Panc1 (cell line): ENCODE data around the gene EDN2. TPM values are rescaled to one million over a fixed set of nuclear protein-coding genes. Genes with fewer than 3 reads are reported as not detected.

ENCODE experiments used
- ATAC-seq: fragments of 200-7000 bp; cut with Tn5 transposase; 2 replicates; pipeline ENCODE4 v1.9.1; 2020; ENCODE audit warnings: mild to moderate bottlenecking, moderate library complexity
- BruUV-seq: library from RNA; stranded (reverse); fragments of 400-500 nt; replicated peaks from 2 replicates; lab custom pipeline; 2021; lab: Mats Ljungman, UMichigan
- CTCF ChIA-PET: fragments of 300-600 bp; sonication (Branson Sonifier 250); formaldehyde crosslinking; loops from one replicate; lab custom pipeline; 2022; ENCODE audit warnings: antibody characterized with exemption; lab: Charles Lee
- POLR2A ChIA-PET: fragments of 300-600 bp; sonication (Branson Sonifier 250); formaldehyde crosslinking; loops from one replicate; lab custom pipeline; 2022; ENCODE audit warnings: antibody characterized with exemption; lab: Charles Lee
- DNase-seq: peaks from one replicate; pipeline ENCODE4 v3.0.0-alpha.2; 2010; ENCODE audit warnings: low read depth, low spot score
- H3K27ac ChIP-seq: 2 replicates; pipeline ENCODE4 v1.5.1; 2011; ENCODE audit warnings: mild to moderate bottlenecking, low read length, inconsistent platforms
- H3K27me3 ChIP-seq: fragments of 200-500 bp; sonication (Bioruptor generic); 2 replicates; pipeline ENCODE4 v1.6.0; 2014; ENCODE audit warnings: low read length, inconsistent platforms; ENCODE audit not compliant: control insufficient read depth, insufficient read depth
- H3K36me3 ChIP-seq: fragments of 200-500 bp; sonication (Bioruptor generic); 2 replicates; pipeline ENCODE4 v1.5.1; 2014; ENCODE audit warnings: inconsistent platforms, mild to moderate bottlenecking, low read length, moderate library complexity; ENCODE audit not compliant: control insufficient read depth, insufficient read depth
- H3K4me1 ChIP-seq: 2 replicates; pipeline ENCODE4 v1.5.1; 2011; ENCODE audit warnings: inconsistent platforms, mild to moderate bottlenecking, low read length, moderate library complexity; ENCODE audit not compliant: control insufficient read depth, insufficient read depth
- H3K4me3 ChIP-seq, 2 experiments: 2 replicates each; pipeline ENCODE4 v1.5.1; 2011 to 2012; ENCODE audit warnings: low read depth in 2 of 2, low read length in 2 of 2, mild to moderate bottlenecking in 2 of 2, inconsistent platforms in 1 of 2, moderate library complexity in 1 of 2
- H3K9me3 ChIP-seq: fragments of 200-500 bp; sonication (Bioruptor generic); 2 replicates; pipeline ENCODE4 v1.5.1; 2014; ENCODE audit warnings: low read depth, mild to moderate bottlenecking, inconsistent platforms, low read length, moderate library complexity; ENCODE audit not compliant: control insufficient read depth, insufficient read depth
- POLR2AphosphoS5 ChIP-seq: IDR thresholded peaks from 2 replicates; pipeline ENCODE4 v1.6.1; 2012; ENCODE audit warnings: mild to moderate bottlenecking, low read depth, low read length, moderate library complexity
- REST ChIP-seq, 2 experiments: IDR thresholded peaks; 2 replicates each; pipeline ENCODE4 v1.6.1; 2011 to 2012; ENCODE audit warnings: low read depth in 2 of 2, control low read depth in 1 of 2, low read length in 1 of 2, mild to moderate bottlenecking in 1 of 2, moderate library complexity in 1 of 2; ENCODE audit not compliant: insufficient read depth in 1 of 2
- SIN3A ChIP-seq: IDR thresholded peaks from 2 replicates; pipeline ENCODE4 v1.6.1; 2012; ENCODE audit warnings: low read depth, mild to moderate bottlenecking, low read length, moderate library complexity, borderline replicate concordance; ENCODE audit not compliant: insufficient read depth
- TCF7L2 ChIP-seq: IDR thresholded peaks from 2 replicates; pipeline ENCODE4 v1.6.1; 2011; ENCODE audit warnings: mild to moderate bottlenecking, low read depth, low read length, inconsistent platforms
- in situ Hi-C: cut with HindIII; loops from 2 replicates; pipeline ENCODE4 v1.10.0; 2016; ENCODE audit warnings: low sequenced_read_pairs, low pct_unique_long_range_greater_than_20kb
- intact Hi-C: fragments of 100-400 bp; cut with micrococcal nuclease; formaldehyde crosslinking; loops from one replicate; pipeline ENCODE4 v1.10.0; 2022; ENCODE audit not compliant: unreplicated experiment
- total RNA-seq: library from RNA; stranded (reverse); gene quantifications from one replicate; pipeline ENCODE4 v1.2.1, GENCODE V29; 2021; ENCODE audit not compliant: unreplicated experiment
- TF ChIP-seq, protein P1 (sequence below): fragments of 450-650 bp; IDR thresholded peaks from 2 replicates; pipeline ENCODE4 v1.5.1; 2017; ENCODE audit warnings: mild to moderate bottlenecking

Gene EDN2
- total RNA-seq, 1 experiment from 2014 or later = not detected

DNA sequence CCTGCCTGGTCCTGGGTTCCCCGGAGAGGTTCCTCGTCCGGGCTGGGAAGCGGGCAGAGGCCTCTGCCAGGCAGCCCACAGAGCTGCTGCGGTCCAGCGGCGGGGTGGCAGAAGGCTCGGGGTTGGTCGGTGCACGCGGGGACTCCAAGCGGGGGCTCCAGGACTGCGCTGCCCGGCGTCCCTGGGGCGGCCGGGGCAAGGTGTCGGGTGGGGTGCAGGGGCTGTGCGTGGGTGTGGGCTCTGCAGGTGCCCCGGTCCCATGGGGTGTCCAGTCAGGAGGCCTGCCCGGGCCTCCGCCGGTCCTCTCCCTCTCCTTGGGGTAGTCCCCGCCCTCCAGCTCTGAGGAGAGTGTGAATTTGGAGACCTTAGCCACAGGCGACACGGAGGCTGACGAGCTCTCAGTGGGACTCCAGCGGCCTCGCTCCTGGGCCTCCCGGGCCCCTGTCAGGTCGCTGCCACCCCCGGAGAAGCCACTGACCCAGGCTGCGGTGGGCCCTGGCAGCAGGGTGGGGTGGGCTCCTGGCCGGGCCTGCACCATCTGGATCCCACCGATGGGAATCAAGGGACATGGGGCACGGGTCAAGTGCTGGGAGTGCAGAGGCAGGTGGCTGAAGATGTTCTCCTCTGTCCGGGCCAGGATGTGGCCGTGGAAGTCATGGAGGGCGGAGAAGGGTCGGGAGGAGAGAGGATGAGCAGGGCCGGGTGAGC lies 26.2 kb upstream of the EDN2 start:
- ATAC-seq = no peak
- no peak overlapping the region for H3K4me3 ChIP-seq
- BruUV-seq = no TSS peak
- ChIA-PET CTCF (no interaction called here), POLR2A (no interaction called here)
- peaks cover 7% of the 10 kb centered on the region for H3K4me1 ChIP-seq
- in situ Hi-C loops (no loop called here), intact Hi-C loops (no loop called here)
- TF ChIP-seq TCF7L2 (no peak), POLR2AphosphoS5 (no peak), REST (IDR thresholded peaks at IDR 0.05; ENCODE audit: insufficient read depth in 1 of 2, low read depth in 2 of 2, low read length in 1 of 2) (no peak), SIN3A (no peak)
- TF ChIP-seq, protein P1, sequence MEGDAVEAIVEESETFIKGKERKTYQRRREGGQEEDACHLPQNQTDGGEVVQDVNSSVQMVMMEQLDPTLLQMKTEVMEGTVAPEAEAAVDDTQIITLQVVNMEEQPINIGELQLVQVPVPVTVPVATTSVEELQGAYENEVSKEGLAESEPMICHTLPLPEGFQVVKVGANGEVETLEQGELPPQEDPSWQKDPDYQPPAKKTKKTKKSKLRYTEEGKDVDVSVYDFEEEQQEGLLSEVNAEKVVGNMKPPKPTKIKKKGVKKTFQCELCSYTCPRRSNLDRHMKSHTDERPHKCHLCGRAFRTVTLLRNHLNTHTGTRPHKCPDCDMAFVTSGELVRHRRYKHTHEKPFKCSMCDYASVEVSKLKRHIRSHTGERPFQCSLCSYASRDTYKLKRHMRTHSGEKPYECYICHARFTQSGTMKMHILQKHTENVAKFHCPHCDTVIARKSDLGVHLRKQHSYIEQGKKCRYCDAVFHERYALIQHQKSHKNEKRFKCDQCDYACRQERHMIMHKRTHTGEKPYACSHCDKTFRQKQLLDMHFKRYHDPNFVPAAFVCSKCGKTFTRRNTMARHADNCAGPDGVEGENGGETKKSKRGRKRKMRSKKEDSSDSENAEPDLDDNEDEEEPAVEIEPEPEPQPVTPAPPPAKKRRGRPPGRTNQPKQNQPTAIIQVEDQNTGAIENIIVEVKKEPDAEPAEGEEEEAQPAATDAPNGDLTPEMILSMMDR = no peak
- no peak overlapping the region for H3K27ac ChIP-seq
- DNase-seq = no peak
- no peaks in the 10 kb centered on the region for H3K36me3 ChIP-seq
- H3K27me3 ChIP-seq = no peaks in the 10 kb centered on the region
- no peaks in the 10 kb centered on the region for H3K9me3 ChIP-seq

DNA sequence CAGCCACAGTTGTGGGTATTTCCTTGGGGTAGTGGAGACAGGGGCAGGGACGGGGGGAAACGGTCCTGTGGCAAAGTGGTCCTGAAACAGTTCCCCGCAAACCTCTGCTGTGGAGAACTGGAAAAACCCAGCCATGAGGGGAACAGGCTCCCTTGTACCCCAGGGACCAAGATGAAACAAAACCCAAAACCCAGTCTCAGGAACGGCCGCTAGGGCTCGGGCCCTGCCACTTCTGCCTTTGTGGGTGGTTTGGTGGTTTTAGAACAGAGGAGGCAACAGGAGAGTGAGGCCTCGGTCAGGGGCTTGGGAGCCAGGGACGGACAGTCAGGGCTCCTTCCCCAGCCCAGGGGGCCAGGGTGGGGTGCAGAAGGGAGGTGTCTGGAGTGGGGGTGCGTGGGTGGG lies 24.8 kb upstream of the EDN2 start:
- Histone ChIP-seq H3K27ac (no peak overlapping the region), H3K4me1 (no peaks in the 10 kb centered on the region; the same call in 1 of the 2 replicates), H3K36me3 (no peaks in the 10 kb centered on the region), H3K4me3 (no peak overlapping the region), H3K9me3 (no peaks in the 10 kb centered on the region), H3K27me3 (no peaks in the 10 kb centered on the region)
- ChIA-PET CTCF (no interaction called here), POLR2A (no interaction called here)
- TF ChIP-seq, protein P1 = no peak
- TF ChIP-seq TCF7L2 (no peak), POLR2AphosphoS5 (no peak), REST (IDR thresholded peaks at IDR 0.05; ENCODE audit: insufficient read depth in 1 of 2, low read depth in 2 of 2, low read length in 1 of 2) (no peak), SIN3A (no peak)
- in situ Hi-C loops (no loop called here), intact Hi-C loops (no loop called here)
- BruUV-seq = no TSS peak
- no peak for ATAC-seq
- no peak for DNase-seq
